GM18907 (cell line): Measurements from ENCODE around the gene MFSD12.

Experiments used
- ATAC-seq: cut with Tn5 transposase; IDR thresholded peaks from one replicate; pipeline ENCODE4 v1.9.1; 2021; ENCODE audit warnings: mild to moderate bottlenecking, moderate library complexity; ENCODE audit not compliant: unreplicated experiment

MFSD12 gene

DNA sequence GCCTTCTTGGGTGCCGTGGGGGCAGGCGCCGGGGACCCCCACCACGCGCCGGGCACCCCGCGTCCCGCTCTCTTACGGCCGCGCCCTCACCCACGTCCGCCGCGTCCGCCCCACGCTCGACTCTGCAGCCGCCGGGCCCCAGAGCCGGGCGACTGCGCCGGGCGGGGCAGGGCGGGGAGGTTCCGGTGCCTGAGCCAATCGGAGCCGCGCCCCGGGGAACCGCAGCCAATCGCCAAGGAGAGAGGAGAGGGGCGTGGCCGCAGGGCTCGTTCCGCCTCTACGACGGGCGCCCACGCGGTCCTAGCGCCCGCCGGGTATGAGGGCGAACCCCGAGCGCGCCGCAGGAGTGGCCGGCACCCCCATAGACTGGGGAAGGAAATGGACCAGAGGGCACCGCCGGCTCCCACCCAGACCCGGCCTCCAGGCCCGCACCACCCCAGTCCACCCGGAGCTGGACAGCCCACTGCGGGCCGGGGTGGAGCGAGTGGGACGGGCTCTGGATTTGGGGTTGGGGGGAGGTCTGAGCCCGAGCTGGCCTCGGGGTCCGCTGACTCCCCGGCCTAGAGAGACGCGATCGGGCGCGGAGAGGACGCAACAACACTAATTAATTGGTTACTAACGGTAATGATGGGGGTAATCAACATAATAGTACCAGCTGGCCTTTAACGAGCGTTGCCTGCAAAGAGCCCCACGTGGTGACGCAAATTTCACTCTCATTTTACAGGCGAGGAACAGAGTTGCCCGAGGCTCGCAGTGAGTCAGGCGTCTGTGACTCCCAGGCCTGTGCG is at the start of gene MFSD12:
Gene MFSD12, minus strand, starts transcription at position 126 of the 788 bp plus-strand sequence. CDS start 183 bp downstream, outside the sequence.
- peak; percentile 74 for ATAC-seq

GRCh38 chr19:3606690-3607289 is 49.4 kb upstream of the MFSD12 start, which contains the start of gene TBXA2R:
Gene TBXA2R, minus strand, starts transcription at chr19:3606875. Its CDS starts 6,241 bp downstream, at chr19:3600634.
- no peak for ATAC-seq

GRCh38 chr19:3606174-3606689 is 48.8 kb upstream of the MFSD12 start:
- ATAC-seq, result no peak

GRCh38 chr19:3605770-3606169 is 48.4 kb upstream of the MFSD12 start:
- no peak for ATAC-seq

DNA sequence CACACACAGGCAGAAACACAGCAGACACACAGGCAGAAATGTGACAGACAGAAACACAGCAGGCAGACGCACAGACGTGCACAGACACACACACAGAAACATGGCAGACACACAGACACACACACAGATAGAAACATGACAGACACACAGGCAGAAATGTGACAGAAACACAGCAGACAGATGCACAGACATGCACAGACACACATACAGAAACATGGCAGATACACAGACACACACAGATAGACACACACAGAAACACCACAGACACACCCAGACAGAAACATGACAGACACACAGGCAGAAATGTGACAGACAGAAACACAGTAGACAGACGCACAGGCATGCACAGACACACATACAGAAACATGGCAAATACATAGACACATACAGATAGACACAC is 48.0 kb upstream of the MFSD12 start:
- ATAC-seq, result no peak

- ATAC-seq, result no peak
These were observed 47.6 kb upstream of the MFSD12 start for GRCh38 chr19:3604987-3605343.

DNA sequence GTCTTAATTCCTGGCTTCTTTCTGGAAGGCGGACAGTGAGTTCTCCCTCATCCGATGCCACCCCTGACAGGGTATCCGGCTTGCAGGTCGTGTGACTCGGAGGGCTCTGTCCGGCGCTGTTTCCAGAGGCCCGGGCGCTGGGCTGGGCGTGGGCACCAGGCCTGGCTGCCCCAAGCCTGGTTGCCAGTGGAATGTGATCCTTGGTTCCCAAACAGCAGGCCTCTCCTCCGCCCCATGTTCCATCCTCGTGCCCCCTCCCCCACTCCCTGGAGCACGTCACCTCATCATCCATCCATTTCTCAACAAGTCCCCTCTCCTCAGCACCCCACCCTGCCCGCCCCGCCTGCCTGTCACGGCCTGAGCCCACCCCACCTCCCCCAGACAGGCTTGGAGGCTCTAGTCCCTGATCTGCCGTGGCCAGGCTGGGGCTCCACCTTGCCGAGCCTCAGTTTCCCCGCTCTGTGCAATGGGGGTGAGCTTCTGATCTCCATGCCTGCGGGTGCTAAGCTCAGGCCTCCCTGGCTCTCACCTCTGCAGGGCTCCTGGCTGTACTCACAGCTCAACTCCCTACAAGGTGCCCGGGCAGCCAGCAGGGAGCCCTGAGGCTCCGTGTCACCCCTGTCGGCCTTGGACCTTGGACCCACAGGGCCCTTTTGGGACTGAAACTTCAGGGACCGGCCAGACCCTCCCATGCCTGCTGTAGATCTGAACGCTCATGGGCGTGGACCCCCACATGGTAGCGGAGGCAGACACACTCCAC is 47.0 kb upstream of the MFSD12 start:
- no peak for ATAC-seq

GRCh38 chr19:3603121-3603811 is 45.9 kb upstream of the MFSD12 start:
- ATAC-seq, result no peak

DNA sequence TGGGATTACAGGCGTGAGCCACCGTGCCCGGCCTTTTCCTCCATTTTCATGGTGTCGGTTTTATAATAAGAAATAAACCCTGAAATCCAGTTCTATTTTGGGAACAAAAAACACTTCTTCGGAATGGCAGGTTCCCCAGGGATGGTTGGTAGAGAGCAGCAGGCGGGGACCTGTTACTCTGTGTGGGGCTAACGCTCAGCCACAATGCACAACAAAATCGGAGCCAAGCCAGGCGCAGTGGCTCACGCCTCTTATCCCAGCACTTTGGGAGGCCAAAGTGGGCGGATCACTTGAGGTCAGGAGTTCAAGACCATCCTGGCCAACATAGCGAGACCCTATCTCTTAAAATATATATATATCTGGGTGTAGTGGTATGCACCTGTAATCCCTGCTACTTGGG is 43.6 kb upstream of the MFSD12 start:
- ATAC-seq, result no peak

- ATAC-seq, result no peak
These were observed 42.4 kb upstream of the MFSD12 start for GRCh38 chr19:3599776-3600187.

DNA sequence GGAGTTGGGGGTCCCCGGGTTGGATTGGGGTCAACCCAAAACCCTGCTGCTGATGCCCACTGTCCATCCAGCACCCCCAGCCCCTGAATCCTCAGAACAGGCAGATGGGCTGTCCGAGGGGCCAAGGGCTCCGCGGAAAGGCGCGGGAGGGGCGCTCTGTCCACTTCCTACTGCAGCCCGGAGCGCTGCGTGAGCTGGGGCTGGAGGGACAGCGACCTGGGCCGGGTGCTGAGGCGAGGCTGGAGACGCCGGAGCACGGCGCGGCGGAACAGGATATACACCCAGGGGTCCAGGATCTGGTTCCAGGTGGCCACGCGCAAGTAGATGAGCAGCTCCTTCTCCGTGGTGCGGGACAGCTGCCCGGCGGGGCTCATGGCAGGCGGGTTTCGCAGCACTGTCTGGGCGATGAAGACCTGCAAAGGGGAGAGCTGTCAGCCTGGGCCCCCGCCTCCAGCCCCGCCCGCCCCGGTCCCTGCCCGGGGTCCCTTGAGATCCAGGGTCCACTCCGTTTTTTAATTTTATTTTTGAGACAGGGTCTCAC is 38.2 kb upstream of the MFSD12 start:
- ATAC-seq, result no peak

- no peak for ATAC-seq
These were observed 35.8 kb upstream of the MFSD12 start for GRCh38 chr19:3593156-3593555.

- ATAC-seq, result no peak
These were observed 34.7 kb upstream of the MFSD12 start for GRCh38 chr19:3591876-3592613.

DNA sequence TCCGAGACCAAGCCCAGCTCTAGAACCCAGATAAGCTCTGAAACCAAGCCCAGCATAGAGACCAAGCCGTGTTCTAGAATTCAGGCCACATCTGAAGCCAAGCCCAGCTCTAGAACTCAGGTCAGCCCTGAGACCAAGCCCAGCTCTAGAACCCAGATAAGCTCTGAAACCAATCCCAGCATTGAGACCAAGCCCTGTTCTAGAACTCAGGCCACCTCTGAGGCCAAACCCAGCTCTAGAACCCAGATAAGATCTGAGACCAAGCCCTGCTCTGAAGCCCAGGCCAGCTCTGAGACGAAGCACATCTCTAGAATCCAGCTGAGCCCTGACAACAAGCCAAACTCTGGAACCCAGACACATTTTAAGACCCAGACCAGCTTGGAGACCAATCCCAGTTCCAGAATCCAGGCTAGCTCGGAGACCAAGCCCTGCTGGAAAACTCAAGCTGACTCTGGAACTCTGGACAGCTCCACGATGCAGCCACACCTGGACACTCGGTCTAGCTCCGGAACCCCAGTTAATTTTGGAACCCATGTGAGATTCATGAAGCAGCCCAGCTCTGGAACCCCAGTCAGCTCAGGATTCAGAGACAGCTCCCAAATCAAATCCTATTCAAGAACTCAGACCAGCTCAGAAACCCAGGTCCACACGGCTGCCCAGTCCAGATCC is 33.7 kb upstream of the MFSD12 start:
- ATAC-seq, result no peak

DNA sequence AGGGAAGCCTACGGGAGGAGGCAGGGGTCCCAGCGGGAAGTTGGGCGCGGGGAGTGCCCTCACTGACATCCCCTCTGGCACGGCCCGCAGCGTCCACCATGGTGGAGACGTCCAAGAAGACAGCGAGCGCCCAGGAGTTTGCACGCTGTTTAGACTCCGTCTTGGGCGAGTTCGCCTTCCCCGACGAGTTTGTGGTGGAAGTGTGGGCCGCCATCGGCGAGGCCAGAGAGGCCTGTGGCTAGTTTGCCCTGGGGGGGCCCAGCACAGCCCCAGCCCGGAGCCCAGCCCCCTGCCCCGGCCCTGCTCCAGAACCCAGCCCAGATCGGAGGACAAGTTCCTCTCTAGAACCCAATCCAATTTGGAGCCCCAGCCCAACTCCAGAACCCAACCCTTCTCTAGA is 32.6 kb upstream of the MFSD12 start:
- no peak for ATAC-seq

GRCh38 chr19:3589439-3589838 is 32.1 kb upstream of the MFSD12 start:
- no peak for ATAC-seq

GRCh38 chr19:3586707-3587346 is 29.4 kb upstream of the MFSD12 start:
- ATAC-seq, result no peak

DNA sequence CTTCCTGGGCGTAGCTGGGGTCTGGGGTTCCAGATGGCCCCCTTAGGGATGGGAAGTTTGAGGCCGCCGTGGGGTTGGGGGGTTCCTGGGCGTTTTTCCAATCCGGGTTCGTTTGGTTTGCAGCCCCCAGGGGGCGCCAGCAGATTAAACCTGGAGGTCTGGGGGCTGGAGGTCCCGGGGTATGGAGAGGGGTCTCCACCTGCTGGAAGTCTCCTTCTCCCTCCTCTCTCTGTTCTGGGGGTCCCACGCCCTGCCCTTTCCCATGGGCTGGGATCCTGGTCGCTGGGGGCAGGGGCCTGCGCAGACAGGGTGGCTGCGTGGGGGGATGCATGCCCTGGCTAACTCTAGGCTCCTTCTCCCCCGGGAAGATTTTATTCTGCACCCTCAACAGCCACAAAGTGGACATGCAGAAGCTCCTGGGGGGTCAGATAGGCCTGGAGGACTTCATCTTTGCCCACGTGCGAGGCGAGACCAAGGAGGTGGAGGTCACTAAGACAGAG is 28.8 kb upstream of the MFSD12 start:
- no peak for ATAC-seq
